ENCODE measurements around the gene ZNF521.

The ZNF521 gene

DNA sequence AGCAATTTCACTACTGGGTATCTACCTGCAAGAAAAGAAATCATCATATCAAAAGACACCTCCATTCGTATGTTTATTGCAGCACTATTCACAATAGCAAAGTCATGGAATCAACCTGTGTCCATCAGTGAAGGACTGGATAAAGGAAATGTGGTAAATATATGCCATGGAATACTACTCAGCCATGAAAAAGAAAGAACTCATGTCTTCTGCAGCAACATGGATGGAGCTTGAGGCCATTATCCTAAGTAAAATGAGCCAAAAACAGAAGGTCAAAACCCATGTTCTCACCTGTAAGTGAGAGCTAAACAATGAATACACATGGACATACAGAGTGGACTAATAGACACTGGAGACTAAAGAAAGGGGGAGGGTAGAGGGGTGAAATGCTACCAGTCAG, 322.2 kb downstream of the ZNF521 start:
- DNase-seq (ENCODE audit: low read depth), result no peak

DNA sequence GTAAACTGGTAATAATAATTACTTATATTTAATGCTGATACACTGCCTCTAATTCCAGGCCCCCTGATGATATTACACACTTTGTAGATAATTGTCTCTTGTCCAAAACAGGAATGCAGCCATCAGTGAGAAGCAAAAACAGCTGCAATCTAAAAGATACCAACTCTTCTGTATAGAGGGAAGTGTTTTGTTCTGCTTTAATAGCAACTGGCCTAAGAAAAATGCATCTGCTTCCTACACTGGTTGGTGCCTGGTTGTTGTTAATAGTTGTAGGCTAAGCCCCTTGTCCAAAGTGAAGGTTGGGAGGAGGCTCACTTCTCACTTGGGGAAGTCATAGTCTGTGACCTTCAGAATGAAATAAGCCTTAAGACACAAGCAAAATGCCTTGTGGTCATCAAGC, 332.0 kb downstream of the ZNF521 start:
- DNase-seq (ENCODE audit: low read depth), result no peak

DNA sequence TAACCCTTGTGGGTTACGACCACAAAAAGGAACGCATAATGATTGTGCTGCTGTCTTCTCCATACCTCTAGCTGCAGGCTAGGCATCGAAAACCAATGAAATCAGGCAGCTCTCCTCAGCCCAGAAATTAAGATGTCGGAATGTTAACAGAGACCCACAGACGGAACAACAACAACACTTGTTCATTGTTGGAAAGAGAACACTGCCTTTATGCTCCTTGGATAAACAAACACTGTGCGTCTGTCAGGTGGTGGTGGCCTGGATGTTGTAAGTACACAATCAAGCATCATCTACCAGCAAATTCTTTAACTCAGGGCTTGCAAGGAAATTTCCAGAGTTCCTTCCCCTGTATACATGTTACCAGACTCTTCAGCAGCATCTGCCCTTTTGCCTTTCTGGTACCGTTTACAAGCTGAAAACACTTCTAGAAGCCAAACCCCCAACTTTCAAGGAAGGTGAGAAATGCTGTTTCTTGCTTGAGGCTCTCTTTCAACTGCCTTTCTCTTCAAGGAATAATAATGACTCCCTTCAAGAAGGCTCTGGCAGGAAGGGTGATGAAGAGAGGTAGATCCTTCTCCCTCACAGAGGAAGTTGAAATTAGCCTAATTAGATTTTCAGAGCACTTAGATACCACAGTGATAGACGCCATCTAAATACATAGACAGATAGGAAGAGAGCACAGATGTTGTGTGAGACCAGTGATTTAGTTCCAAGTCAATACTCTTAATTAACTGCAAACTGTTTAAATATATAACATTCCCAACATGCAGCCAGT, 332.7 kb downstream of the ZNF521 start:
- DNase-seq (ENCODE audit: low read depth), result no peak

DNA sequence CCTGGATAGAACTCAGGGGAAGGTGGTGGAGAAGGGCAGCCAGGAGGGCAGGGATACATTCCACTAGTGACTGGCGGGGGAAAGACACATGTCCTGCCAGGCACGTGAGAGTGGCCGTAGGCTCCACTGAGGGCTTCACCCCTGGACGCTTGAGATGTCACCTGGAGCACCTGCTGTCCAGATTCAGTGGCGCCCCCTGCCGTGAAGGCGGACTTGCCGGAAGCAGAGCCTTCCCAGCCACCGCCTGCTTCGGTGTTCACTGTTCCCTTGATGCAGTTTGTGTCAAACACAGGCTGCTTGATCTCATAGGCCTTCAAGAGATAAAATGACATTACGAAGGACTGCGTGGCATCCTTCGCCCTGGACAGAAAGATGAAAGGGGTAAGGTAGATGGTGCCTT, 335.3 kb downstream of the ZNF521 start:
- DNase-seq (ENCODE audit: low read depth), result no peak

DNA sequence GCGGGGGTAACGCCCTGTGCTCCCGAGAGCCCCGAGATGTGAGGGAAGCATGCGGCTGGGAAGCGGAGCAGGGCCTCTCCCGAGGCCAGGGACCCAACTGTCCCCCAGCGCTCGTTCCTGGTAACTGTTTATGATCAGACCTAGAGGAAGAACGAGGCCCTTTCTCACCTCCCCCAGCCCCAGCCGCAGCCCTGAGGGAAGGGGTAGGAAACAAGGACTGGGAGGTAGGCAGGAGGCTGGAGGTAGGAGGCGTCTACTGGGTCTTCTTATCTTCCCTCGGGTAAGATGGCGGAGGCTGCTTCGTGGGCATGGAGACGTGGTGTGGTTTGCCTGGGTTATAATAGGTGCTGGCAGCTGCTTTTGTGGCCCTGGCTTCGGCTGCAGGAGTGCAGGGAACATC, 335.8 kb downstream of the ZNF521 start:
- no peak for DNase-seq (ENCODE audit: low read depth)

All from ELR (cell line).